SIG-M5 treated with dmso at 0.1 percent for 504 hours (cell line): Measurements from ENCODE around the gene ARHGEF10L.

Experiments used
- DNase-seq: peaks from one replicate; lab custom pipeline; 2025; ENCODE audit not compliant: unreplicated experiment; lab: John Stamatoyannopoulos, UW

Gene ARHGEF10L

GRCh38 chr1:17520473-17521319, 18.8 kb upstream of the ARHGEF10L start:
- DNase-seq = no peak

DNA sequence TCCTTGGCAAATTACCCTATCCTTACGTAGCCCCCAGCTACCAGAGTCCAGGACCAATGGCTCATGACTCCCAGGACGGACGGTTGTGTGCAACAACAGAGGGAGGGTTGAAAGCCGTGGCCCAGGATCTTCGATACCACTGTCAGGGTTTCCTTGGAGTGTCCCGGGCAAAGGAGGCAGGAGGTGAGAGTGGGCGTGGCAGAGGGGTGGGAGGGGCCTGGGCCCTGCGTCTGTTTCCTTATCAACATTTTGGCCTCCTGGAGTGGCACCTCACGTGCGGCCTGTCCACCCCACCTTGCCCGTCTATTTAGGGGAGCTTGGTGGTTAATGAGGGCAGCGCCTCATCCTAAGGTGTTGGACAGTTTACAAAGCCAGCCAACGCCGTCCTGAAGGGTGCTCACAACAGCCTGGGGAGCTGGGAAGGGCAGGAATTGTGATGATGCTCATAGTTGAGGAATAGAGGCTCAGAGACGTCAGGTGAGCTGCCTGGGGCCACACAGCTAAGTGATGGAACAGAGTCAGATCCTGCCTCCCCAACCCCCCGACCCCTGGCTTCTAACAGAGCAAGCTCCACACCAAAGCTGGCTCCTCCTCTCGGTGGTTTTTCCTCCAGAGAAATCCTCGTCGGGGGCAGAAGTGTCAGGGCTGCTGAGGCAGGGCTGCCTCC, 17.4 kb upstream of the ARHGEF10L start:
- no peak for DNase-seq

DNA sequence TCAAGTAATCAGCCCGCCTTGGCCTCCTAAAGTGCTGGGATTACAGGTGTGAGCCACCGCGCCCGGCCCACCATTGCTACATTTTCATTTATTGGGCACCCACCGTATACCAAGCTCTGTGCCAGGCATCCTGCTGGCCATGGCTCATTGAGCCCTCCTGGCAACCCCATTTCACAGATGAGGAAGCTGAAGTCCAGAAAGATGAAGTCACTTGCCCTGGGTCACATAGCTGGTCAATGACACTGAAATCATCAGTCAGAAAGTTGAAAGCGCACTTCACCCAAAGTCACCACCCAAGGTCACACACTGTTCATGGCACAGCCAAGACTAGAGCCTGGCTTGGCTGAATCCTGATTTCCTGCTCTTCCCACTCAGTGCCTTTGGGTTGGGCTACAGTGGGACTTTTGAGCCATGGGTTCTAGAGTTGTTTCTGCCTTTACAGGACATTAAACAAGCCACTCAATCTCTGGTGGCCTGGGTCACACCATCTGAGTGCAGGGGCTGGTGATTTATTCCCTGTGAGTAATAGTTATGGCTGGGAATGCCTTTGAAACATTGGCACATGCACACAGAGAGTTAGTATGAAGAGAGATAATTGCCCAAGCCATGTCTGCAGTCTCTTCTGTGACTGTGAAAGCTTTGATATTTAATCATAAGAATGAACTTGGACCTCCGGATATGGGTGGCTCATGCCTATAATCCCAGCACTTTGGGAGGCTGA, 16.0 kb upstream of the ARHGEF10L start:
- no peak for DNase-seq

GRCh38 chr1:17524645-17525044, 14.9 kb upstream of the ARHGEF10L start:
- DNase-seq = no peak

GRCh38 chr1:17525996-17526686, 13.4 kb upstream of the ARHGEF10L start:
- DNase-seq = no peak

DNA sequence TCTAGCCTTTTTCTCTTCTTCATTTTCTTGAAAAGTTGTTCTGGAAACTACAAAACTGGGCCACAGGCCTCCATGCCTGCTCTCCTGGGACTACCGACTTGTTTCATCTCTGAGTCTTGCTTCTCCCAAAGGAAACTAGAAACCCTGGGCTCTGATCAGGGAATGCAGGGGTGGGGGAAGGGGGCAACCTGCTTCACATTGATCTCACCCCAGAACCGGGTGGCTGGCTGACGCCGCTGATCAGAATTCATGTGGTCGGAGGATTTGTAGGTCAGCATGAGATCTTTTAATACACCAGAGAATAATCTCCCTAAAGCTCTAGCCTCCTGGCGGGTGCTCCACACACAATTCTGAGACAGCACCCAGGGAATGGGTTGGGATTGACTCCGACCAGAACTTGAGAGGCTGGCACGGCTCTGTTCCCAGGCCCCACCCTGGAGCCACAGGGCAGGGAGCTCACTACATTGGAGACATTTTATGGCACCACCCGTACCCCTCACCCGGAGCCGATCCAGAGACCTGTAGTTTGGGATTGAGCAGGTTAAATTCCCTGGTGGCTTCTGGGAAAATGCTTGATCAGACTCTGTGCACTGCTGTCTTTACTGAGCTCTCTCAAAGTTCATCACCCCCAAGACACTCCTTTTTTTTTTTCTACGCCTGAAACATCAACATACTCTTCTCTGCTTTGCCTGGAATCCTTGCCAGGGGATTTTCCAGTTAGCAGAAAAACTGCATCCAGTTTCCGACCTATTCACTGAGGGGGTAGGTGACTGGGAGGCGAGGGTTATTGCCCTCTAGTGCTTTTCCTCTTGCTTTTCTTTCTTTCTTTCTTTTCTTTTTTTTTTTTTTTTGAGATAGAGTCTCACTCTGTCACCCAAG, 12.2 kb upstream of the ARHGEF10L start:
- DNase-seq = no peak

- DNase-seq = no peak
Measured at GRCh38 chr1:17529381-17529780, 10.1 kb upstream of the ARHGEF10L start.

GRCh38 chr1:17531343-17531681, 8.2 kb upstream of the ARHGEF10L start:
- no peak for DNase-seq

- no peak for DNase-seq
Measured at GRCh38 chr1:17531682-17532487, 7.6 kb upstream of the ARHGEF10L start.

GRCh38 chr1:17533201-17533600, 6.3 kb upstream of the ARHGEF10L start:
- no peak for DNase-seq

GRCh38 chr1:17535300-17535936, 4.1 kb upstream of the ARHGEF10L start:
- no peak for DNase-seq

- DNase-seq = no peak
Measured at GRCh38 chr1:17538010-17538409, 1.5 kb upstream of the ARHGEF10L start.

DNA sequence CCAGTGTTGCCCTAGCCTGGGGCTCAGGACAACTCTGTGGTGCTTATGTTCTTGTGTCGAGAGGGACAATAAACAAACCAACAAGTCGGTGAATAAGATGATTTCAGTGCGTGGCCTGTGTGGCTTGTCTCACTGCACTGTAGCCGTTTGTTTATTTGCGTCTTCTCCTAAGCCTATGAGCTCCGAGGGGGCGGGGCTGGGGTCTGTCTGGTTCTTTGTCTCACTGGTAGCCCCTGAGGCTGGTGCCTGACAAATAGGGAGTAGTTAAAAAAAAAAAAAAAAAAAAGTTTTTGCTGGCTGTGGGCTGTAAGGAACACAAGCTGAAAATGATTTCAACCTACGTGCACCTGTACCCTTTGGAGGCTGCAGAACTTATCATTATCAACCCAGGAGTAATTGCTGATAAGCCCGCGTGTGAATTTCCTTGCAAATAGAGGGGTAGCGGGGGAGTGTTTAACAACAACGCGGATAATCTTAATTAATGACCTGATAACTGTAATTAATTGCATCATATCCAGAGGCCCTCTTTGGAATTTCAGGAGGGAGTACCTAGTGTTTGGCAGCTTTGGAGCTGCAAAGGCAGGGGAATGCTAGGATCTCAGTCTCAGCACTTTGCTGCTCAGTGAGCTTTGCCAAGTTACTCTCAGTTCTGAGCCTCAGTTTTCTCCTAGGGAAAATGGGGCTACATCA, 925 bp upstream of the ARHGEF10L start:
- DNase-seq = no peak

GRCh38 chr1:17539118-17539476, 401 bp upstream of the ARHGEF10L start:
- DNase-seq = no peak

DNA sequence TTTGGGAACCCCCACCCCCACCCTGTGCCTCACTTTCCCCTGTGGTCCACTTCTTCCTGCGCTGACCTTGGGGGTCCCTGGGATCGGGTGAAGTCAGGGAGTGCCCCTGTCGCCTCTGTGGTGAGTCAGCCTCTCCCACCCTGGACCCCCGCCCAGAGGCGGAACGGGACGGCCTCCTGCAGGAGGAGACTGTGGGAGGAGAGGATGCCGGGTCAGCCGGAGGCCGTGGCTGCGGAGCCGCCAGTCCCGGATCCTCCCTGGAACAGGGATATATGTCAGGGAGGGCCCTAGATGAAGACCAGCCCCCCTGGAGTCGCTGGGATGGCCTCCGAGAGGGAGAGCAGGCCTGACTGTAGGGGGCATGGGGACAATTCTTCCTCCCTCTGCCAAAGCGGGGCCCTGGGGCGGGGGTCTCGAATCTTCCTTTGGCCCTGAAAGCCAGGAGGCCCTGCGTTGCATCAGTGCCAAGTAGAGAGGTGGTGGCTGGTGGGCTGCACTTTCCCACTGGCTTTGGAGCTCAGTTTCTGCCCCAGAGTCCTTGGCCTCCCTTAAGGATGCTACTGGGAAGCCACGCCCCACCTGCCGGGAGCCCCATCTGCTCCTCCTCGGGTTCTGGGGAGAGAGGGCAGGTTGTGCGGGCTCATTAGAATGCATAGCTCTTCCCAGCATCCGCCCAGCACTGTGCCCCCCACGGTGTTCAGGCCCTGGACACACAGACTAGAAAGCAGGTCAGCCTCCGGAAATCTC, 930 bp downstream of the ARHGEF10L start:
- no peak for DNase-seq

GRCh38 chr1:17542645-17543044, 3.1 kb downstream of the ARHGEF10L start:
- DNase-seq = no peak

- no peak for DNase-seq
Measured at GRCh38 chr1:17544776-17545350, 5.4 kb downstream of the ARHGEF10L start.

DNA sequence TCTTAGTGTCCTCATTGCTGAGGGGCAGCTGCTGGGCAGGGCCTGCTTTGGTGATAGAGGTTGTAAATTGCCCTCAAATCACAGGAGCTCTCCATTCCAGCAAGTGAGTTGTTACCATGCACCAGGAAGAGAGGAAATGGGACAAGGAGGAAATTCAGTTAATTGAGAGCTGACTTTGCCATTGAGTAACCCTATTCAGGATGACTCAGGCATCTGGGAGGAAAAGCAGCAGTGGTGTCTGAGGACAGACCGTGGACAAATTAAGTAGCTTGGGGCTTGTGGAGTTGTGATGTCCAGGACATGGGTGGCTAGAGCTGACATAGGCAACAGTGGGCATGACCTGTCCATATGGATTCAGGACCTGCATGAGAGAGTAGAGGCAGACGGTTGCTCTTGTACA, 5.9 kb downstream of the ARHGEF10L start:
- DNase-seq = no peak
